IMR-90 (cell line): ENCODE results near the gene LTB4R2. TPM values are rescaled to one million over a fixed set of nuclear protein-coding genes. Genes with fewer than 3 reads are reported as not detected.

Experiments
- ATAC-seq: fragments of 200-7000 bp; cut with Tn5 transposase; 2 replicates; pipeline ENCODE4 v1.9.1; 2020; ENCODE audit warnings: low read depth, mild to moderate bottlenecking, moderate library complexity
- BruUV-seq: library from RNA; stranded (reverse); fragments of 400-500 nt; replicated peaks from 2 replicates; lab custom pipeline; 2021; lab: Mats Ljungman, UMichigan
- CTCF ChIA-PET: fragments of 300-600 bp; formaldehyde crosslinking; extraction: SDS; loops from one replicate; lab custom pipeline; 2021; ENCODE audit warnings: antibody characterized with exemption; lab: Yijun Ruan, JAX
- POLR2A ChIA-PET: fragments of 300-600 bp; sonication (Branson Sonifier 250); formaldehyde crosslinking; loops from one replicate; lab custom pipeline; 2022; ENCODE audit warnings: antibody characterized with exemption; ENCODE audit not compliant: unreplicated experiment; lab: Charles Lee
- DNase-seq: peaks from one replicate; pipeline ENCODE4 v3.0.0; 2013
- H2AFZ ChIP-seq: replicated peaks from 2 replicates; pipeline ENCODE3; 2013; ENCODE audit warnings: low read length, mild to moderate bottlenecking; ENCODE audit not compliant: poor library complexity
- H2AK5ac ChIP-seq: 2 replicates; pipeline ENCODE4 v1.6.1; 2013; ENCODE audit warnings: low read depth, low read length, inconsistent platforms
- H2AK9ac ChIP-seq: replicated peaks from 2 replicates; pipeline ENCODE3; 2013; ENCODE audit warnings: mild to moderate bottlenecking, low read depth, low read length, moderate library complexity; ENCODE audit not compliant: poor library complexity
- H2BK120ac ChIP-seq: 2 replicates; pipeline ENCODE4 v1.6.1; 2013; ENCODE audit warnings: low read depth, low read length, inconsistent platforms
- H2BK15ac ChIP-seq: 3 replicates; pipeline ENCODE4 v1.6.1; 2013; ENCODE audit warnings: low read depth, low read length, inconsistent platforms
- H2BK20ac ChIP-seq: 2 replicates; pipeline ENCODE4 v1.6.1; 2013; ENCODE audit warnings: low read depth, mild to moderate bottlenecking, inconsistent platforms, low read length, moderate library complexity
- H2BK5ac ChIP-seq: 2 replicates; pipeline ENCODE4 v1.6.1; 2013; ENCODE audit warnings: mild to moderate bottlenecking, low read depth, low read length, inconsistent platforms; ENCODE audit not compliant: poor library complexity, severe bottlenecking
- H3K14ac ChIP-seq: replicated peaks from 2 replicates; pipeline ENCODE4 v1.6.1; 2013; ENCODE audit warnings: low read depth, low read length, inconsistent platforms
- H3K18ac ChIP-seq: 2 replicates; pipeline ENCODE4 v1.6.1; 2013; ENCODE audit warnings: low read depth, low read length, control low read depth
- H3K23ac ChIP-seq: 2 replicates; pipeline ENCODE4 v1.6.1; 2013; ENCODE audit warnings: low read depth, low read length, inconsistent platforms
- H3K27ac ChIP-seq: 2 replicates; pipeline ENCODE4 v1.5.1; 2013; ENCODE audit warnings: mild to moderate bottlenecking, control low read depth, low read length; ENCODE audit not compliant: insufficient read depth
- H3K27me3 ChIP-seq: 2 replicates; pipeline ENCODE4 v1.6.1; 2013; ENCODE audit warnings: low read length; ENCODE audit not compliant: control insufficient read depth, insufficient read depth
- H3K36me3 ChIP-seq: 2 replicates; pipeline ENCODE4 v1.6.1; 2013; ENCODE audit warnings: low read length, mixed read lengths; ENCODE audit not compliant: control insufficient read depth, insufficient read depth
- H3K4ac ChIP-seq: 2 replicates; pipeline ENCODE4 v1.6.1; 2013; ENCODE audit warnings: low read depth, low read length, inconsistent platforms
- H3K4me1 ChIP-seq: 2 replicates; pipeline ENCODE4 v1.6.1; 2013; ENCODE audit warnings: low read length, mixed read lengths; ENCODE audit not compliant: control insufficient read depth, insufficient read depth
- H3K4me2 ChIP-seq: 2 replicates; pipeline ENCODE4 v1.6.1; 2013; ENCODE audit warnings: low read depth, mild to moderate bottlenecking, control low read depth, low read length, moderate library complexity
- H3K4me3 ChIP-seq: 2 replicates; pipeline ENCODE4 v1.5.1; 2013; ENCODE audit warnings: low read depth, mild to moderate bottlenecking, control low read depth, low read length, moderate library complexity; ENCODE audit not compliant: insufficient read depth
- H3K56ac ChIP-seq: 2 replicates; pipeline ENCODE4 v1.6.1; 2013; ENCODE audit warnings: low read length, inconsistent platforms; ENCODE audit not compliant: insufficient read depth; ENCODE audit errors: extremely low read depth
- H3K79me1 ChIP-seq, 2 experiments: 2 replicates each; pipeline ENCODE4 v1.6.1; 2013; ENCODE audit warnings: low read length in 2 of 2, inconsistent platforms in 1 of 2, low read depth in 1 of 2
- H3K9ac ChIP-seq: 2 replicates; pipeline ENCODE4 v1.6.1; 2013; ENCODE audit warnings: low read depth, low read length, control low read depth
- H3K9me1 ChIP-seq: 2 replicates; pipeline ENCODE4 v1.6.1; 2013; ENCODE audit warnings: low read length, inconsistent platforms; ENCODE audit not compliant: insufficient read depth
- H3K9me3 ChIP-seq: 2 replicates; pipeline ENCODE4 v1.6.1; 2013; ENCODE audit warnings: low read length; ENCODE audit not compliant: control insufficient read depth, insufficient read depth
- H4K20me1 ChIP-seq: 2 replicates; pipeline ENCODE4 v1.6.1; 2013; ENCODE audit warnings: low read length, inconsistent platforms; ENCODE audit not compliant: insufficient read depth
- H4K5ac ChIP-seq: 2 replicates; pipeline ENCODE4 v1.6.1; 2013; ENCODE audit warnings: mild to moderate bottlenecking, low read depth, low read length, control low read depth
- H4K8ac ChIP-seq, 2 experiments: 2 replicates each; pipeline ENCODE4 v1.6.1; 2013; ENCODE audit warnings: low read depth in 2 of 2, low read length in 2 of 2, control low read depth in 1 of 2, inconsistent platforms in 1 of 2
- H4K91ac ChIP-seq: 2 replicates; pipeline ENCODE4 v1.6.1; 2013; ENCODE audit warnings: low read depth, low read length, inconsistent platforms; ENCODE audit not compliant: insufficient read depth
- BHLHE40 ChIP-seq: fragments of 150-350 bp; IDR thresholded peaks from 2 replicates; pipeline ENCODE4 v1.6.1; 2016; ENCODE audit warnings: mild to moderate bottlenecking, low read depth, low read length
- CEBPB ChIP-seq: IDR thresholded peaks from 2 replicates; pipeline ENCODE4 v1.6.1; 2012; ENCODE audit warnings: low read depth, low read length, improper control_type of control experiment
- CHD1 ChIP-seq: IDR thresholded peaks from 2 replicates; pipeline ENCODE4 v1.6.1; 2012; ENCODE audit warnings: low read depth, low read length, improper control_type of control experiment
- CTCF ChIP-seq: conservative IDR thresholded peaks from 2 replicates; pipeline ENCODE4 v1.5.1; 2012; ENCODE audit warnings: mild to moderate bottlenecking, low read depth, low read length, improper control_type of control experiment
- ELK1 ChIP-seq: fragments of 150-350 bp; IDR thresholded peaks from 2 replicates; pipeline ENCODE4 v1.6.1; 2016; ENCODE audit warnings: low read depth, mild to moderate bottlenecking, low read length, moderate library complexity, borderline replicate concordance
- FOS ChIP-seq: fragments of 150-350 bp; IDR thresholded peaks from 2 replicates; pipeline ENCODE4 v1.6.1; 2016; ENCODE audit warnings: low read depth, low read length
- MAFK ChIP-seq: IDR thresholded peaks from 2 replicates; pipeline ENCODE4 v1.6.1; 2012; ENCODE audit warnings: low read depth, low read length, improper control_type of control experiment
- MAZ ChIP-seq: IDR thresholded peaks from 2 replicates; pipeline ENCODE4 v1.6.1; 2012; ENCODE audit warnings: low read depth, mild to moderate bottlenecking, low read length, improper control_type of control experiment, moderate library complexity, borderline replicate concordance
- MXI1 ChIP-seq: IDR thresholded peaks from 2 replicates; pipeline ENCODE4 v1.6.1; 2012; ENCODE audit warnings: low read depth, mild to moderate bottlenecking, low read length, moderate library complexity, borderline replicate concordance
- NFE2L2 ChIP-seq: fragments of 150-350 bp; IDR thresholded peaks from 2 replicates; pipeline ENCODE4 v1.6.1; 2016; ENCODE audit warnings: low read depth, mild to moderate bottlenecking, low read length
- POLR2A ChIP-seq: IDR thresholded peaks from 2 replicates; pipeline ENCODE4 v1.6.1; 2012; ENCODE audit warnings: mild to moderate bottlenecking, low read depth, low read length
- RAD21 ChIP-seq: IDR thresholded peaks from 2 replicates; pipeline ENCODE4 v1.6.1; 2012; ENCODE audit warnings: low read length, improper control_type of control experiment
- RCOR1 ChIP-seq: IDR thresholded peaks from 2 replicates; pipeline ENCODE4 v1.6.1; 2012; ENCODE audit warnings: mild to moderate bottlenecking, low read length, improper control_type of control experiment; ENCODE audit not compliant: insufficient replicate concordance
- RFX5 ChIP-seq: IDR thresholded peaks from 2 replicates; pipeline ENCODE4 v1.8.0; 2012; ENCODE audit warnings: low read depth, mild to moderate bottlenecking, low read length, moderate library complexity
- SMC3 ChIP-seq: fragments of 150-350 bp; IDR thresholded peaks from 2 replicates; pipeline ENCODE4 v1.6.1; 2016; ENCODE audit warnings: low read depth, mild to moderate bottlenecking, antibody characterized with exemption, low read length, moderate library complexity
- USF2 ChIP-seq: fragments of 150-350 bp; IDR thresholded peaks from 2 replicates; pipeline ENCODE4 v1.6.1; 2017; ENCODE audit warnings: mild to moderate bottlenecking, antibody characterized with exemption, low read length, low read depth
- WGBS, 2 experiments: methylation state at CpG; one replicate each; pipeline versions ENCODE4 v1.1.5 to v1.1.7; 2013; ENCODE audit warnings: missing lambda C conversion rate in 2 of 2; ENCODE audit not compliant: insufficient read length in 1 of 2; ENCODE audit errors: extremely low coverage in 2 of 2; 5-methylcytosine and 5-hydroxymethylcytosine counted together
- dilution Hi-C: fragments of 300-500 bp; cut with HindIII; formaldehyde crosslinking; loops from one replicate; pipeline ENCODE4 v1.14.3; 2018; ENCODE audit warnings: low sequenced_read_pairs; ENCODE audit not compliant: unreplicated experiment
- in situ Hi-C: fragments of 300-500 bp; cut with MboI; formaldehyde crosslinking; loops from 3 replicates; pipeline ENCODE4 v1.14.3; 2019; ENCODE audit warnings: low sequenced_read_pairs, inconsistent platforms, mixed read lengths
- intact Hi-C: fragments of 100-400 bp; cut with micrococcal nuclease; formaldehyde crosslinking; loops from 2 replicates; pipeline ENCODE4 v1.10.0; 2022
- polyA plus RNA-seq, 3 experiments: library from polyadenylated mRNA; depleted of rRNA; stranded (reverse); fragments of >200 nt; gene quantifications; 2 replicates each; pipeline ENCODE4 v1.2.3, GENCODE V29; 2012; ENCODE audit warnings: low replicate concordance in 1 of 3
- total RNA-seq: library from RNA; depleted of rRNA; stranded (reverse); fragments of >200 nt; gene quantifications from 2 replicates; pipeline ENCODE4 v1.2.3, GENCODE V29; 2012

Gene LTB4R2
- total and polyA plus RNA-seq, 2 of the 4 experiments (the other 2 are of a cell fraction): 0.72 to 1.7 TPM

GRCh38 chr14:24264298-24264697 is 45.6 kb upstream of the LTB4R2 start:
- H3K27ac ChIP-seq: no peak overlapping the region
- no peak overlapping the region for H4K5ac ChIP-seq
- peaks cover 28% of the 10 kb centered on the region for H3K36me3 ChIP-seq
- DNase-seq (no peak), ATAC-seq (no peak)
- no peak overlapping the region for H2BK15ac ChIP-seq
- no peak overlapping the region for H3K23ac ChIP-seq
- no TSS peak for BruUV-seq
- peaks cover 6% of the 10 kb centered on the region; the same call in 1 of the 2 replicates for H3K9me1 ChIP-seq
- no peaks in the 10 kb centered on the region for H3K79me1 ChIP-seq
- no peak overlapping the region for H2AK9ac ChIP-seq
- POLR2A ChIA-PET: no interaction called here
- no peak overlapping the region for H3K14ac ChIP-seq
- no peak overlapping the region for H3K18ac ChIP-seq
- H2AK5ac ChIP-seq: no peak overlapping the region
- no peak overlapping the region for H2BK20ac ChIP-seq
- H3K27me3 ChIP-seq: no peaks in the 10 kb centered on the region
- H2BK5ac ChIP-seq: no peak overlapping the region
- H4K91ac ChIP-seq: no peak overlapping the region
- H3K4me3 ChIP-seq: no peak overlapping the region
- in situ Hi-C loops: no loop called here
- CTCF ChIA-PET: no interaction called here
- WGBS, 2 experiments: 79% methylated on average over 4 of the region's 6 CpGs; no CpG with 5 or more reads in 1 of the 2 experiments
- TF ChIP-seq FOS (no peak), RCOR1 (no peak), CTCF (no peak), ELK1 (no peak), BHLHE40 (no peak), USF2 (no peak), MAZ (no peak), CHD1 (no peak), MXI1 (no peak), CEBPB (no peak), RAD21 (no peak), SMC3 (no peak), RFX5 (no peak), POLR2A (no peak), MAFK (no peak), NFE2L2 (no peak)
- H3K9me3 ChIP-seq: no peaks in the 10 kb centered on the region
- H3K4me1 ChIP-seq: peaks cover 3% of the 10 kb centered on the region; the same call in 1 of the 2 replicates
- H3K56ac ChIP-seq: no peak overlapping the region
- H3K4me2 ChIP-seq: no peak overlapping the region
- no peak overlapping the region for H3K4ac ChIP-seq
- intact Hi-C loops: no loop called here
- H2AFZ ChIP-seq: no peak overlapping the region
- dilution Hi-C loops: no loop called here
- H2BK120ac ChIP-seq: no peak overlapping the region
- H3K9ac ChIP-seq: no peak overlapping the region
- no peak overlapping the region for H4K8ac ChIP-seq
- no peaks in the 10 kb centered on the region for H4K20me1 ChIP-seq
